NCI-H2029 treated with DMSO at 0.1 percent for 48 hours (cell line): ENCODE measurements around the gene TMEM108.
A peak's percentile ranks its signal among the peaks of the same experiment; 100 is the strongest.

Experiments used
- DNase-seq: peaks from one replicate; lab custom pipeline; 2025; lab: John Stamatoyannopoulos, UW

Gene TMEM108

GRCh38 chr3:133054586-133054985, 16.4 kb downstream of the TMEM108 start:
- no peak for DNase-seq

- no peak for DNase-seq
Measured at GRCh38 chr3:133055339-133055738, 17.1 kb downstream of the TMEM108 start.

GRCh38 chr3:133058243-133058642, 20.1 kb downstream of the TMEM108 start:
- peak; percentile 47 for DNase-seq

GRCh38 chr3:133058831-133059230, 20.6 kb downstream of the TMEM108 start:
- DNase-seq, result no peak

GRCh38 chr3:133065193-133065961, 27.2 kb downstream of the TMEM108 start:
- DNase-seq, result no peak

GRCh38 chr3:133066026-133066425, 27.8 kb downstream of the TMEM108 start:
- DNase-seq, result no peak

- DNase-seq, result peak; percentile 7
Measured at GRCh38 chr3:133069556-133070286, 31.5 kb downstream of the TMEM108 start.

- no peak for DNase-seq
Measured at GRCh38 chr3:133074977-133075376, 36.8 kb downstream of the TMEM108 start.

- no peak for DNase-seq
Measured at GRCh38 chr3:133077688-133078087, 39.5 kb downstream of the TMEM108 start.

GRCh38 chr3:133079621-133080020, 41.4 kb downstream of the TMEM108 start:
- no peak for DNase-seq

- no peak for DNase-seq
Measured at GRCh38 chr3:133081016-133081415, 42.8 kb downstream of the TMEM108 start.

GRCh38 chr3:133083395-133083794, 45.2 kb downstream of the TMEM108 start:
- DNase-seq, result no peak

GRCh38 chr3:133089906-133090485, 51.8 kb downstream of the TMEM108 start:
- no peak for DNase-seq

GRCh38 chr3:133092681-133093080, 54.5 kb downstream of the TMEM108 start:
- no peak for DNase-seq

GRCh38 chr3:133093366-133093765, 55.2 kb downstream of the TMEM108 start:
- DNase-seq, result no peak

- peak; percentile 23 for DNase-seq
Measured at GRCh38 chr3:133096900-133097613, 58.9 kb downstream of the TMEM108 start.

- DNase-seq, result no peak
Measured at GRCh38 chr3:133103706-133104105, 65.5 kb downstream of the TMEM108 start.

GRCh38 chr3:133106169-133106568, 68.0 kb downstream of the TMEM108 start:
- DNase-seq, result no peak

- no peak for DNase-seq
Measured at GRCh38 chr3:133112666-133113065, 74.5 kb downstream of the TMEM108 start.

GRCh38 chr3:133113526-133113925, 75.3 kb downstream of the TMEM108 start:
- DNase-seq, result no peak

- no peak for DNase-seq
Measured at GRCh38 chr3:133113927-133114597, 75.9 kb downstream of the TMEM108 start.

GRCh38 chr3:133115176-133115575, 77.0 kb downstream of the TMEM108 start:
- DNase-seq, result no peak
